RWPE1 (cell line): Measurements from ENCODE around the gene CRTAP.

Source experiments
- CTCF ChIA-PET: fragments of 350-600 bp; sonication (Branson Sonifier 250); formaldehyde crosslinking; extraction: SDS; loops from one replicate; lab custom pipeline; 2021; lab: Yijun Ruan, JAX
- POLR2A ChIA-PET: fragments of 400-600 bp; formaldehyde crosslinking; extraction: SDS; loops from one replicate; lab custom pipeline; 2020; ENCODE audit warnings: antibody characterized with exemption; ENCODE audit not compliant: low non-redundant PET; lab: Yijun Ruan, JAX
- DNase-seq: peaks from one replicate; pipeline ENCODE4 v3.0.0; 2012; ENCODE audit warnings: low spot score
- H3K27ac ChIP-seq: fragments of 450-650 bp; 2 replicates; pipeline ENCODE4 v1.5.1; 2017
- CTCF ChIP-seq: fragments of 450-650 bp; conservative IDR thresholded peaks from 2 replicates; pipeline ENCODE4 v1.5.1; 2017; ENCODE audit warnings: low read depth, mild to moderate bottlenecking

The CRTAP gene

GRCh38 chr3:33166095-33166494 is 52.3 kb downstream of the CRTAP start:
- ChIA-PET CTCF (no interaction called here), POLR2A (no interaction called here)
- DNase-seq = no peak
- no peak for TF ChIP-seq CTCF
- no peak overlapping the region for H3K27ac ChIP-seq

- DNase-seq = no peak
- H3K27ac ChIP-seq = no peak overlapping the region
- no peak for TF ChIP-seq CTCF
- ChIA-PET CTCF (interaction anchor here (1.3 kb wide), 1 partner anchor 206 kb away, joined by 3 read pairs; no protein-coding TSS in a partner anchor), POLR2A (no interaction called here)
Measured at GRCh38 chr3:33167284-33167683, 53.5 kb downstream of the CRTAP start.

- POLR2A ChIA-PET = no interaction called here
- CTCF ChIA-PET = interaction anchor here (1.3 kb wide), 1 partner anchor 205 kb away, joined by 3 read pairs; no protein-coding TSS in a partner anchor
- TF ChIP-seq CTCF = no peak
- DNase-seq = no peak
- no peak overlapping the region for H3K27ac ChIP-seq
Measured at GRCh38 chr3:33167716-33168336, 54.0 kb downstream of the CRTAP start.

GRCh38 chr3:33170531-33170930 is 56.7 kb downstream of the CRTAP start:
- CTCF ChIA-PET = no interaction called here

GRCh38 chr3:33171580-33171979 is 57.8 kb downstream of the CRTAP start:
- no peak for TF ChIP-seq CTCF
- ChIA-PET CTCF (interaction anchor here (0.6 kb wide), 1 partner anchor 18 kb away, joined by 3 read pairs; no protein-coding TSS in a partner anchor), POLR2A (no interaction called here)
- H3K27ac ChIP-seq = no peak overlapping the region
- no peak for DNase-seq

More at GRCh38 chr3:33170531-33170930, 56.7 kb downstream of the CRTAP start:
- no peak overlapping the region for H3K27ac ChIP-seq
- no peak for TF ChIP-seq CTCF
- no peak for DNase-seq
- POLR2A ChIA-PET = no interaction called here

- ChIA-PET CTCF (no interaction called here), POLR2A (no interaction called here)
- no peak for TF ChIP-seq CTCF
- no peak overlapping the region for H3K27ac ChIP-seq
- no peak for DNase-seq
Measured at GRCh38 chr3:33173103-33173502, 59.3 kb downstream of the CRTAP start.
